ENCODE results near the gene ANTXR1. TPM values are rescaled to one million over a fixed set of nuclear protein-coding genes. Genes with fewer than 3 reads are reported as not detected.

ANTXR1 gene
- total RNA-seq, 1 experiment from 2014 or later: 37.3 TPM

GRCh38 chr2:68974251-68974650, 38.7 kb upstream of the ANTXR1 start, which contains the start of gene GKN1:
GKN1 (plus strand) TSS chr2:68974636; CDS start chr2:68974678, 42 bp downstream.
- Histone ChIP-seq H3K79me1 (ENCODE audit: insufficient read depth, low read depth, low read length, poor library complexity, severe bottlenecking) (no peaks in the 10 kb centered on the region), H2AK5ac (ENCODE audit: insufficient read length, low read length) (no peak within 1 kb of the TSS), H3K9ac (ENCODE audit: extremely low read depth, insufficient read length, low read length) (no peak within 1 kb of the TSS), H3K18ac (ENCODE audit: insufficient read length, low read depth, low read length) (no peak within 1 kb of the TSS), H2BK120ac (ENCODE audit: low read depth, low read length, poor library complexity, severe bottlenecking) (no peak within 1 kb of the TSS), H4K20me1 (ENCODE audit: control insufficient read depth, insufficient read depth, insufficient read length) (no peaks in the 10 kb centered on the region), H3K4me1 (ENCODE audit: insufficient read depth, low read length) (no peaks in the 10 kb centered on the region), H2BK15ac (ENCODE audit: low read depth, low read length) (no peak within 1 kb of the TSS), H3K56ac (ENCODE audit: insufficient read length, low read depth, low read length) (no peak within 1 kb of the TSS), H3K27ac (ENCODE audit: insufficient read length, low read depth, low read length) (no peak within 1 kb of the TSS), H4K8ac (replicated peaks; ENCODE audit: insufficient read length, low read depth, low read length) (no peak within 1 kb of the TSS), H3K9me3 (ENCODE audit: control insufficient read depth, low read depth, low read length) (no peaks in the 10 kb centered on the region), H2BK5ac (ENCODE audit: insufficient read length, low read length) (no peak within 1 kb of the TSS), H3K23ac (ENCODE audit: insufficient read length, low read depth, low read length) (no peak within 1 kb of the TSS), H3T11ph (ENCODE audit: low read length) (no peak within 1 kb of the TSS), H3K14ac (ENCODE audit: insufficient read depth, low read length) (no peak within 1 kb of the TSS), H3K4ac (ENCODE audit: low read depth, low read length) (no peak within 1 kb of the TSS), H3K4me2 (ENCODE audit: insufficient read depth, insufficient read length, low read length) (no peak within 1 kb of the TSS), H2BK12ac (ENCODE audit: insufficient read length, low read depth, low read length) (no peak within 1 kb of the TSS), H3K23me2 (ENCODE audit: insufficient read length, low read depth, low read length, poor library complexity, severe bottlenecking) (no peaks in the 10 kb centered on the region), H4K91ac (ENCODE audit: insufficient read length, low read depth, low read length) (no peak within 1 kb of the TSS), H3K79me2 (ENCODE audit: insufficient read depth, low read length) (no peaks in the 10 kb centered on the region), H2BK20ac (ENCODE audit: low read depth, low read length, poor library complexity, severe bottlenecking) (no peak within 1 kb of the TSS), H3K27me3 (ENCODE audit: insufficient read depth, low read length) (no peaks in the 10 kb centered on the region), H2AFZ (ENCODE audit: low read length) (no peak within 1 kb of the TSS), H4K5ac (ENCODE audit: insufficient read length, low read depth, low read length) (no peak within 1 kb of the TSS)
- Mint-ChIP-seq H3K36me3 (ENCODE audit: insufficient read depth in 1 of 3, low read depth in 3 of 3) (no peaks in the 10 kb centered on the region), H3K9me3 (no peaks in the 10 kb centered on the region), H3K27me3 (ENCODE audit: low read depth) (peaks cover 8% of the 10 kb centered on the region), H3K27ac (no peak within 1 kb of the TSS), H3K4me3 (no peak within 1 kb of the TSS), H3K4me1 (peaks cover 8 to 10% of the 10 kb centered on the region in 2 experiments)
- no CpG with 5 or more reads among the region's 3 CpGs for WGBS (ENCODE audit: extremely low coverage, insufficient read length, low lambda C conversion rate)
- no peak for DNase-seq
- TF ChIP-seq CTCF (conservative IDR thresholded peaks at IDR 0.05): no peak
